ENCODE data around the gene EPHA2. TPM values are rescaled to one million over a fixed set of nuclear protein-coding genes. Genes with fewer than 3 reads are reported as not detected.
A peak's percentile ranks its signal among the peaks of the same experiment; 100 is the strongest.

EPHA2 gene
- total RNA-seq, 1 donor from 2014 or later, result 264 TPM

DNA sequence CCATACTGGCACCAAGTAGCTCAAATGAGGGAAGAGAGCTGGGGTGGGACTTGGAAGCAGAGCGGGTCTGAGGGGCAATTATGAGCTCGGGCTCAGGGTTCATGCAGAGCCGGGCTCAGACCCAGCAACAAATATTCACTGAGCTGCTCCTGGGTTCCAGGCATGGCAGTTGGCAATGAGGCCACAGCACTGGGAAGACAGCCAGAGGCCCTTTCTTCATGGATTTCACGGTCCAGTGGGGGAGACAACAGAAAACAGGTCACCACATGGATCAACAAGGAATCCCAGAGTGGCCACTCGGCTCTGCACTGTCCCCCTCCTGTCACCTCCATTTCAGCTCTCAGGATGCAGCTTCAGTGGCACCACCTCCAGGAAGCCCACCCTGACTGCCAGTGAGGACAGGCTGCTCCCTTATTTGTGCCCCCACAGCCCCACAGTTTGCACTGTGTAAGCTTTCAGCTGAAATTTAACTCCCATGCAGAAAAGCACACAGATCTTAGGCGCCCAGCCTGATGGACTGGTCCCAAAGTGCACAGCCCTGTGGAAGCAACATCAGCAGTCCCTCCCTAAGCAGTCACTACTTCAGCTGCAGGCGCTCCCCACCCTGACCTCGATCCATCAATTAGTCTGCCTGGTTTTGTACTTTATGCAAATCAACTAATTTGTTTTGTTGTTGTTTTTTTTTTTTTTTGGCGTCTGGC, 34.2 kb upstream of the EPHA2 start:
- no peak for DNase-seq (ENCODE audit: extremely low spot score in 2 of 2)
- Histone ChIP-seq H3K36me3 (no peaks in the 10 kb centered on the region), H3K4me3 (no peak overlapping the region), H3K9me3 (no peaks in the 10 kb centered on the region), H3K27ac (no peak overlapping the region), H3K27me3 (no peaks in the 10 kb centered on the region), H3K4me1 (peaks cover 42% of the 10 kb centered on the region)
- TF ChIP-seq POLR2A (IDR thresholded peaks at IDR 0.05) (no peak), POLR2AphosphoS5 (IDR thresholded peaks at IDR 0.05; ENCODE audit: insufficient read depth in 1 of 2, low read depth in 1 of 2) (no peak)
- TF ChIP-seq, protein P1, sequence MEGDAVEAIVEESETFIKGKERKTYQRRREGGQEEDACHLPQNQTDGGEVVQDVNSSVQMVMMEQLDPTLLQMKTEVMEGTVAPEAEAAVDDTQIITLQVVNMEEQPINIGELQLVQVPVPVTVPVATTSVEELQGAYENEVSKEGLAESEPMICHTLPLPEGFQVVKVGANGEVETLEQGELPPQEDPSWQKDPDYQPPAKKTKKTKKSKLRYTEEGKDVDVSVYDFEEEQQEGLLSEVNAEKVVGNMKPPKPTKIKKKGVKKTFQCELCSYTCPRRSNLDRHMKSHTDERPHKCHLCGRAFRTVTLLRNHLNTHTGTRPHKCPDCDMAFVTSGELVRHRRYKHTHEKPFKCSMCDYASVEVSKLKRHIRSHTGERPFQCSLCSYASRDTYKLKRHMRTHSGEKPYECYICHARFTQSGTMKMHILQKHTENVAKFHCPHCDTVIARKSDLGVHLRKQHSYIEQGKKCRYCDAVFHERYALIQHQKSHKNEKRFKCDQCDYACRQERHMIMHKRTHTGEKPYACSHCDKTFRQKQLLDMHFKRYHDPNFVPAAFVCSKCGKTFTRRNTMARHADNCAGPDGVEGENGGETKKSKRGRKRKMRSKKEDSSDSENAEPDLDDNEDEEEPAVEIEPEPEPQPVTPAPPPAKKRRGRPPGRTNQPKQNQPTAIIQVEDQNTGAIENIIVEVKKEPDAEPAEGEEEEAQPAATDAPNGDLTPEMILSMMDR (IDR thresholded peaks at IDR 0.05), result no peak
- intact Hi-C loops (cut with DNase I), result no loop called here

DNA sequence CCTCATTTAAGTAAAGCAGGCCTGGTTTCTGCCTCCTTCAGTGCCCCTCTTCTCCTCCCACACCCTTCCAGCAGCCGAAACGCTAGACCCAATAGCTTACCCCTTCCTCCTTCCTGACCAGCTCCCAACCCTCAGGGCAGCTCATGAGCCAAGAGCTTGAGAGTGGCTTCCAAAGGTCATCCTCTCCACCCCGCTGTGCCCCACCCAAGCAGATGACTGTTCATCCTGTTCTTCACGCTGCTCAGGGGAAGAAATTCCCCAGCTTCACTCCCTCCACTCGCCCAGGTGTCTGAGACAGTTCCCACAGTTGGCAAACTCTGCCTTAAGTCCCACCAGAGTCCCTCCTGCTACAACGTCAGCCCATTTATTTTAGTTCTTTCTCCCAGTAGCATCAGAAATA, 33.1 kb upstream of the EPHA2 start:
- Histone ChIP-seq H3K27ac (peak overlapping the region; percentile 65), H3K4me1 (peaks cover 46% of the 10 kb centered on the region), H3K9me3 (no peaks in the 10 kb centered on the region), H3K36me3 (no peaks in the 10 kb centered on the region), H3K4me3 (no peak overlapping the region), H3K27me3 (no peaks in the 10 kb centered on the region)
- intact Hi-C loops (cut with DNase I), result no loop called here
- no peak for DNase-seq (ENCODE audit: extremely low spot score in 2 of 2)
- no peak for TF ChIP-seq POLR2A (IDR thresholded peaks at IDR 0.05)
- TF ChIP-seq POLR2AphosphoS5 (IDR thresholded peaks at IDR 0.05; ENCODE audit: insufficient read depth in 1 of 2, low read depth in 1 of 2), result peak in 1 of 2 donors; percentile 48

- Histone ChIP-seq H3K9me3 (no peaks in the 10 kb centered on the region), H3K27me3 (no peaks in the 10 kb centered on the region), H3K36me3 (no peaks in the 10 kb centered on the region), H3K27ac (peak overlapping the region; percentile 65), H3K4me3 (no peak overlapping the region), H3K4me1 (peaks cover 54% of the 10 kb centered on the region)
- no peak for DNase-seq (ENCODE audit: extremely low spot score in 2 of 2)
- TF ChIP-seq POLR2AphosphoS5 (IDR thresholded peaks at IDR 0.05; ENCODE audit: insufficient read depth in 1 of 2, low read depth in 1 of 2) (peak; percentile 30 to 46), POLR2A (IDR thresholded peaks at IDR 0.05) (no peak)
- TF ChIP-seq, protein P1 (IDR thresholded peaks at IDR 0.05), result peak; percentile 92 to 97 (median 97)
- intact Hi-C loops (cut with DNase I), result loop anchor here (2.0 kb wide), 1 partner anchor 109 kb away; no protein-coding TSS in a partner anchor
Measured at GRCh38 chr1:16187748-16188401, 32.0 kb upstream of the EPHA2 start.

DNA sequence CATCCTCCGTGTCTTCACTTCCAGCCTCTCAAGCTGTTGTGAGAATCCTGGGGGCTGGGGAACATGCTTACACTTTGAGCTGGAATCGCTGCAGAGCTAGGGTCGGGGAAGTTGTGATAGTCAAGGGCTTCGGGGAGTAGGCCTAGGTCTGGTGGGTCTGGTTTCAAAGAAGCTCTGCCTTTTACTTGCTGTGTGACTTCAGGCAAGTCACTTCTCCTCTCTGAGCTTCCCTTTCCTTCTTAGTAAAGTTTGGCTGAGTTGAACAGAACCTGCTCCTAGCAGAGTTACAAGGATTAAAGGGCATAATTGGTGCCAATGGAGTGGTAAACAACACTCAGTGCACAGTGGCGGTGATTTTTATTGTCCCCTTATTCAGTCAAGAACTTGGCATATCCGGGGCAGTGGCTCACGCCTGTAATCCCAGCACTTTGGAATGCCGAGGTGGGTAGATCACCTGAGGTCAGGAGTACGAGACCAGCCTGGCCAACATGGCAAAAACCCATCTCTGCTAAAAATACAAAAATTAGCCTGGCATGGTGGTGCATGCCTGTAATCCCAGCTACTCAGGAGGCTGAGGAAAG, 30.9 kb upstream of the EPHA2 start:
- peaks cover 62% of the 10 kb centered on the region for H3K4me1 ChIP-seq
- H3K9me3 ChIP-seq, result no peaks in the 10 kb centered on the region
- intact Hi-C loops (cut with DNase I), result loop anchor here (2.0 kb wide), 1 partner anchor 108 kb away; no protein-coding TSS in a partner anchor
- peak overlapping the region; percentile 54 for H3K27ac ChIP-seq
- H3K4me3 ChIP-seq, result no peak overlapping the region
- H3K36me3 ChIP-seq, result no peaks in the 10 kb centered on the region
- no peaks in the 10 kb centered on the region for H3K27me3 ChIP-seq
- TF ChIP-seq POLR2AphosphoS5 (IDR thresholded peaks at IDR 0.05; ENCODE audit: insufficient read depth in 1 of 2, low read depth in 1 of 2), result no peak
- TF ChIP-seq POLR2A (IDR thresholded peaks at IDR 0.05), result no peak
- TF ChIP-seq, protein P1 (IDR thresholded peaks at IDR 0.05), result no peak
- no peak for DNase-seq (ENCODE audit: extremely low spot score in 2 of 2)

DNA sequence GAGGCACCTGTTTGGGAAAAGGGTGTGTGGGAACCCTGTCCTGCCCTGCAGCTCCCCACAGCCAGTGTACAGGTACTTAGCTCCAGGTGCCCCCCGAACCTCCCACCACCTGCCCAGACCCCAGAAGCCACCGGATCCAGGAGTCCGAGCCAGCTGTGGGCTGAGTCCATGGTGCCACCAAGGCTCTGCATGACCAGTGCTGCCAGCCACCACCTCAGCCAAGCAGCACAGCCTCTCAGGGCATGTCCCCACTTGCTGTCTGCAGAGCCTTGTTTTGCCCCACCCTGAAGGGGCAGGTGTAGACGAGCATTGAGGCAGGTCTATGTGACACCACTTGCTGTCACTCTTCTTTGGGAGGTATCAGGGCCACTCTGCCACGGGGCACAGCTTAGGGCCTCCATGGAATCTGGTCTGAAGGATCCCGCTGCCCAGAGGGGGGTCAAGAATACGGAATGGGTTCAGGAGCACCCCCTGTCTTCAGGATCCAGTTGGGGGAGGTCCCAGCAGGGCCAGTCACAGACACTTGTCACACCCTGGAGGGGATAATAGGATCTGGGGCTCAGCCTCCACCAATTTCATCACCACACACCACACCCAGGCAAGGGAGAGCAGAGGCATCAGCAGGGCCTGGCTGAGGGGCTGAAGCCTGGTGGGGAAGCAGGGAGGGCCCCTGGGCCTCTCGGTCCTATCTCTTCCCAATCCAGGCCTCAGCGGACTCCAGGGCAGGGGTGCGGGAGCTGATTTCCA, 28.9 kb upstream of the EPHA2 start:
- Histone ChIP-seq H3K36me3 (no peaks in the 10 kb centered on the region), H3K27ac (peak overlapping the region; percentile 83), H3K27me3 (no peaks in the 10 kb centered on the region), H3K4me3 (no peak overlapping the region), H3K4me1 (peaks cover 60% of the 10 kb centered on the region), H3K9me3 (no peaks in the 10 kb centered on the region)
- DNase-seq (ENCODE audit: extremely low spot score in 2 of 2), result no peak
- intact Hi-C loops (cut with DNase I), result loop anchor here (5.0 kb wide), 2 partner anchors 37 to 63 kb away; no protein-coding TSS in a partner anchor
- no peak for TF ChIP-seq POLR2A (IDR thresholded peaks at IDR 0.05)
- TF ChIP-seq POLR2AphosphoS5 (IDR thresholded peaks at IDR 0.05; ENCODE audit: insufficient read depth in 1 of 2, low read depth in 1 of 2), result peak in 1 of 2 donors; percentile 51
- TF ChIP-seq, protein P1 (IDR thresholded peaks at IDR 0.05), result no peak
